Measurements from ENCODE around the gene VWA3A.
"Not testable (repeated sequence)": the region's sequence is repeated elsewhere in the genome, so short reads cannot be mapped to it uniquely, and the experiment has no call there.

Gene VWA3A

GRCh38 chr16:22092143-22092933, at the start of gene VWA3A:
Gene VWA3A, plus strand, starts transcription at chr16:22092541. Its CDS starts 97 bp downstream, at chr16:22092638.
- TF ChIP-seq POLR2A (IDR thresholded peaks at IDR 0.05; ENCODE audit: low read length) (no peak), GATA1 (IDR thresholded peaks at IDR 0.05; ENCODE audit: low read depth, low read length) (no peak)
- no peak for DNase-seq

- DNase-seq: not testable (repeated sequence)
Observed at GRCh38 chr16:22043882-22044281, 48.5 kb upstream of the VWA3A start.

GRCh38 chr16:22045888-22046287, 46.5 kb upstream of the VWA3A start:
- DNase-seq: not testable (repeated sequence)

- TF ChIP-seq POLR2A (IDR thresholded peaks at IDR 0.05; ENCODE audit: low read length) (no peak), GATA1 (IDR thresholded peaks at IDR 0.05; ENCODE audit: low read depth, low read length) (no peak)
- no peak for DNase-seq
Observed at GRCh38 chr16:22050963-22051362, 41.4 kb upstream of the VWA3A start.

- peak; percentile 28 for DNase-seq
- no peak for TF ChIP-seq POLR2A (IDR thresholded peaks at IDR 0.05; ENCODE audit: low read length)
- TF ChIP-seq GATA1 (IDR thresholded peaks at IDR 0.05; ENCODE audit: low read depth, low read length): no peak
Observed at GRCh38 chr16:22052980-22053379, 39.4 kb upstream of the VWA3A start.

GRCh38 chr16:22053921-22054341, 38.4 kb upstream of the VWA3A start:
- TF ChIP-seq POLR2A (IDR thresholded peaks at IDR 0.05; ENCODE audit: low read length) (no peak), GATA1 (IDR thresholded peaks at IDR 0.05; ENCODE audit: low read depth, low read length) (no peak)
- no peak for DNase-seq

GRCh38 chr16:22054847-22055590, 37.3 kb upstream of the VWA3A start:
- DNase-seq: peak; percentile 20 to 34
- no peak for TF ChIP-seq POLR2A (IDR thresholded peaks at IDR 0.05; ENCODE audit: low read length)
- no peak for TF ChIP-seq GATA1 (IDR thresholded peaks at IDR 0.05; ENCODE audit: low read depth, low read length)

- TF ChIP-seq POLR2A (IDR thresholded peaks at IDR 0.05; ENCODE audit: low read length): no peak
- TF ChIP-seq GATA1 (IDR thresholded peaks at IDR 0.05; ENCODE audit: low read depth, low read length): no peak
- peak; percentile 11 to 24 for DNase-seq
Observed at GRCh38 chr16:22055881-22056280, 36.5 kb upstream of the VWA3A start.

- no peak for TF ChIP-seq GATA1 (IDR thresholded peaks at IDR 0.05; ENCODE audit: low read depth, low read length)
- TF ChIP-seq POLR2A (IDR thresholded peaks at IDR 0.05; ENCODE audit: low read length): no peak
- DNase-seq: no peak
Observed at GRCh38 chr16:22063888-22064467, 28.4 kb upstream of the VWA3A start.

GRCh38 chr16:22065252-22065651, 27.1 kb upstream of the VWA3A start:
- TF ChIP-seq POLR2A (IDR thresholded peaks at IDR 0.05; ENCODE audit: low read length) (no peak), GATA1 (IDR thresholded peaks at IDR 0.05; ENCODE audit: low read depth, low read length) (no peak)
- DNase-seq: no peak

- TF ChIP-seq POLR2A (IDR thresholded peaks at IDR 0.05; ENCODE audit: low read length): no peak
- no peak for TF ChIP-seq GATA1 (IDR thresholded peaks at IDR 0.05; ENCODE audit: low read depth, low read length)
Observed at GRCh38 chr16:22070361-22071330, 21.7 kb upstream of the VWA3A start.

GRCh38 chr16:22071331-22071910, 20.9 kb upstream of the VWA3A start:
- no peak for DNase-seq
- TF ChIP-seq POLR2A (IDR thresholded peaks at IDR 0.05; ENCODE audit: low read length) (no peak), GATA1 (IDR thresholded peaks at IDR 0.05; ENCODE audit: low read depth, low read length) (no peak)

More at GRCh38 chr16:22070361-22071330, 21.7 kb upstream of the VWA3A start:
- DNase-seq: no peak

- no peak for DNase-seq
- TF ChIP-seq GATA1 (IDR thresholded peaks at IDR 0.05; ENCODE audit: low read depth, low read length): no peak
- TF ChIP-seq POLR2A (IDR thresholded peaks at IDR 0.05; ENCODE audit: low read length): no peak
Observed at GRCh38 chr16:22073350-22073749, 19.0 kb upstream of the VWA3A start.

All from erythroblast (primary cell).